H1 (cell line): ENCODE measurements around the gene SEPTIN5. TPM values are rescaled to one million over a fixed set of nuclear protein-coding genes. Genes with fewer than 3 reads are reported as not detected.
A peak's percentile ranks its signal among the peaks of the same experiment; 100 is the strongest.

Experiments
- EGR1 ChIP-seq: IDR thresholded peaks from 2 replicates; pipeline ENCODE4 v1.6.1; 2011; ENCODE audit warnings: low read depth, low read length, borderline replicate concordance
- EP300 ChIP-seq, 2 experiments: IDR thresholded peaks; 1 replicate in 1 of 2; 2 replicates in 1 of 2; pipeline ENCODE4 v1.6.1; 2011 to 2012; ENCODE audit warnings: low read depth in 2 of 2, low read length in 2 of 2, mild to moderate bottlenecking in 2 of 2, borderline replicate concordance in 1 of 2, inconsistent platforms in 1 of 2, moderate library complexity in 1 of 2
- KDM4A ChIP-seq: IDR thresholded peaks from one replicate; pipeline ENCODE4 v1.7.1; 2012; ENCODE audit warnings: low read depth, mild to moderate bottlenecking, moderate library complexity, low read length, inconsistent platforms; ENCODE audit not compliant: severe bottlenecking
- RAD21 ChIP-seq, 2 experiments: IDR thresholded peaks in 1 of 2; conservative IDR thresholded peaks in 1 of 2; 2 replicates each; pipeline ENCODE4 v1.6.1; 2011; ENCODE audit warnings: low read depth in 2 of 2, low read length in 2 of 2, improper control_type of control experiment in 1 of 2, inconsistent platforms in 1 of 2, mild to moderate bottlenecking in 1 of 2, moderate library complexity in 1 of 2
- RXRA ChIP-seq: IDR thresholded peaks from 2 replicates; pipeline ENCODE4 v1.6.1; 2011; ENCODE audit warnings: low read depth, mild to moderate bottlenecking, low read length, moderate library complexity; ENCODE audit not compliant: insufficient read depth
- SRF ChIP-seq: IDR thresholded peaks from 2 replicates; pipeline ENCODE4 v1.6.1; 2011; ENCODE audit warnings: mild to moderate bottlenecking, low read depth, low read length, moderate library complexity
- ZNF274 ChIP-seq: IDR thresholded peaks from 2 replicates; pipeline ENCODE4 v1.7.0; 2012; ENCODE audit warnings: low read length, borderline replicate concordance; ENCODE audit errors: extremely low read depth
- polyA plus RNA-seq, 7 experiments: library from polyadenylated mRNA; depleted of rRNA in 3 of 7; stranded (reverse) in 5 of 7; unstranded in 2 of 7; fragments of >200 nt in 5 of 7; fragments of 200-250 nt in 2 of 7; gene quantifications; 1 replicate in 5 of 7; 2 replicates in 1 of 7; 4 replicates in 1 of 7; pipeline versions ENCODE4 v1.2.1 to v1.2.3, GENCODE V29; 2011 to 2013; ENCODE audit warnings: missing spikeins in 2 of 7, mixed read lengths in 2 of 7
- total RNA-seq: library from RNA; stranded (reverse); fragmentation: NEBNext Ultra II Directional; extraction: Animal tissue kit (Norgen Biotek cat#: 25700); gene quantifications from 2 replicates; pipeline ENCODE4 v1.2.1, GENCODE V29; 2021

The SEPTIN5 gene
- total and polyA plus RNA-seq, 2 of the 8 experiments (the other 6 are each of a cell fraction or from before 2014, with no cell fraction given) = 6.0 to 8.6 TPM

- TF ChIP-seq KDM4A (peak; percentile 26), SRF (no peak), EGR1 (0 out of 2 replicates have a peak, but pooled peaks have one; percentile 10), EP300 (IDR thresholded peaks at IDR 0.05; ENCODE audit: borderline replicate concordance in 1 of 2, low read depth in 2 of 2, low read length in 2 of 2) (peak in 1 of 2 experiments; percentile 31; a peak in 1 of 3 replicates), RXRA (no peak), ZNF274 (no peak), RAD21 (IDR thresholded peaks at IDR 0.05 in 1 of 2, conservative IDR thresholded peaks at IDR 0.05 in 1 of 2; ENCODE audit: low read depth in 2 of 2, low read length in 2 of 2) (no peak)
Measured at GRCh38 chr22:19713650-19714311, 522 bp upstream of the SEPTIN5 start (continued).
